Spleen (tissue), 11 donors: ENCODE data around the gene RAN. TPM values are rescaled to one million over a fixed set of nuclear protein-coding genes. Genes with fewer than 3 reads are reported as not detected.

Experiments used
- DNase-seq: peaks from one replicate; pipeline ENCODE4 v3.0.0-alpha.2; 2020
- H3K27ac ChIP-seq, 8 donors: fragments of 200-600 bp; sonication (generic) in 7 of 8; 1 replicate in 4 of 8; 2 replicates in 4 of 8; pipeline versions ENCODE4 v1.5.0 to v1.8.0; 2016 to 2021; ENCODE audit warnings: inconsistent platforms in 4 of 8, mild to moderate bottlenecking in 4 of 8, moderate library complexity in 1 of 8
- H3K27me3 ChIP-seq, 7 donors: fragments of 200-600 bp; sonication (generic) in 6 of 7; replicated peaks in 1 of 7; 1 replicate in 4 of 7; 2 replicates in 3 of 7; pipeline versions ENCODE4 v1.5.0 to v1.8.0; 2016 to 2021; ENCODE audit warnings: inconsistent platforms in 3 of 7, mild to moderate bottlenecking in 1 of 7
- H3K36me3 ChIP-seq, 6 donors: fragments of 200-600 bp; sonication (generic) in 5 of 6; 1 replicate in 4 of 6; 2 replicates in 2 of 6; pipeline versions ENCODE4 v1.5.0 to v1.8.0; 2016 to 2021; ENCODE audit warnings: inconsistent platforms in 2 of 6
- H3K4me1 ChIP-seq, 6 donors: fragments of 200-600 bp; sonication (generic) in 5 of 6; 1 replicate in 3 of 6; 2 replicates in 3 of 6; pipeline versions ENCODE4 v1.5.0 to v1.8.0; 2016 to 2021; ENCODE audit warnings: inconsistent platforms in 3 of 6
- H3K4me3 ChIP-seq, 8 donors: fragments of 200-600 bp; sonication (generic) in 7 of 8; 1 replicate in 4 of 8; 2 replicates in 4 of 8; pipeline versions ENCODE4 v1.5.0 to v1.8.0; 2016 to 2021; ENCODE audit warnings: inconsistent platforms in 4 of 8, mild to moderate bottlenecking in 4 of 8, moderate library complexity in 2 of 8
- H3K9me3 ChIP-seq, 8 donors: fragments of 200-600 bp; sonication (generic) in 7 of 8; 1 replicate in 4 of 8; 2 replicates in 4 of 8; pipeline versions ENCODE4 v1.5.0 to v1.8.0; 2016 to 2021; ENCODE audit warnings: inconsistent platforms in 4 of 8
- CTCF ChIP-seq, 11 experiments: fragments of 200-600 bp in 7 of 11; fragments of 450-650 bp in 4 of 11; sonication (generic) in 4 of 11; IDR thresholded peaks in 8 of 11; conservative IDR thresholded peaks in 3 of 11; 1 replicate in 7 of 11; 2 replicates in 4 of 11; pipeline versions ENCODE4 v1.4.0 to v1.8.0; 2016 to 2021; ENCODE audit warnings: antibody characterized with exemption in 11 of 11, inconsistent platforms in 4 of 11, mild to moderate bottlenecking in 1 of 11
- POLR2A ChIP-seq, 3 donors: fragments of 450-650 bp; IDR thresholded peaks; one replicate each; pipeline ENCODE4 v1.5.1; 2017; ENCODE audit warnings: antibody characterized with exemption in 3 of 3, mild to moderate bottlenecking in 1 of 3
- POLR2AphosphoS5 ChIP-seq, 3 donors: sonication (generic); formaldehyde crosslinking; IDR thresholded peaks; one replicate each; pipeline ENCODE4 v1.5.1; 2017; ENCODE audit warnings: antibody characterized with exemption in 3 of 3
- WGBS, 5 donors: extraction: QIAGEN DNeasy Blood & Tissue Kit in 3 of 5; methylation state at CpG; one replicate each; pipeline versions ENCODE4 v1.1.5 to v1.1.7; 2013 to 2018; 5-methylcytosine and 5-hydroxymethylcytosine counted together
- intact Hi-C: fragments of 100-400 bp; cut with DNase I; formaldehyde crosslinking; loops from one replicate; pipeline ENCODE4 v1.15.0; 2023; ENCODE audit warnings: low total_unique reads
- polyA plus RNA-seq, 3 donors: library from polyadenylated mRNA; stranded (reverse); fragments of 200-250 nt; gene quantifications; one replicate each; pipeline ENCODE4 v1.2.1, GENCODE V29; 2013
- total RNA-seq, 7 donors: library from RNA; depleted of rRNA in 3 of 7; stranded (reverse); fragments of >200 nt in 3 of 7; fragmentation: NEBNext Ultra II Directional in 4 of 7; extraction: Animal tissue kit (Norgen Biotek cat#: 25700) in 4 of 7; gene quantifications; one replicate each; pipeline versions ENCODE4 v1.1.0 to v1.2.1, GENCODE V29; 2016 to 2021
- donor health status: healthy with polysubstance abuse.
- donor health status: DM: no; HTN: no; CAD: no; lungs with moderate emphysema.
- donor health status: DM: no; HTN: no; CAD: no.
- donor health status: Bipolar disorder and iron deficiency.
- donor health status: healthy.
- donor health status: DM: no; HTN: no; CAD: no.
- donor health status: DM: yes; HTN: yes; CAD: no.

The RAN gene
- total and polyA plus RNA-seq, 10 donors: 128 to 423 (median 293) TPM

GRCh38 chr12:130870442-130871285 lies 1.2 kb upstream of the RAN start:
- H3K27ac ChIP-seq: peak overlapping the region; percentile 44 to 95 (median 88)
- no peak for TF ChIP-seq POLR2AphosphoS5 (IDR thresholded peaks at IDR 0.05)
- TF ChIP-seq CTCF (IDR thresholded peaks at IDR 0.05 in 8 of 11, conservative IDR thresholded peaks at IDR 0.05 in 3 of 11): peak in 8 of 11 experiments; percentile 37 to 70 (median 55)
- TF ChIP-seq POLR2A (IDR thresholded peaks at IDR 0.05): no peak
- peak overlapping the region; percentile 37 to 95 (median 76) for H3K4me3 ChIP-seq
- H3K36me3 ChIP-seq: peaks cover 3 to 29% (median 25%) of the 10 kb centered on the region in 6 donors
- no peaks in the 10 kb centered on the region for H3K9me3 ChIP-seq
- 44 to 71% (median 57%) methylated on average over 27 to 31 of the region's 31 CpGs for WGBS, 5 donors
- intact Hi-C loops: no loop called here
- H3K27me3 ChIP-seq: no peaks in the 10 kb centered on the region
- DNase-seq: peak; percentile 88
- peaks cover 18 to 55% (median 39%) of the 10 kb centered on the region in 6 donors for H3K4me1 ChIP-seq

- Histone ChIP-seq H3K4me1 (peaks cover 18 to 65% (median 39%) of the 10 kb centered on the region in 6 donors), H3K9me3 (no peaks in the 10 kb centered on the region), H3K27me3 (no peaks in the 10 kb centered on the region), H3K4me3 (peak overlapping the region; percentile 43 to 95 (median 87)), H3K27ac (peak overlapping the region; percentile 65 to 95 (median 90)), H3K36me3 (peaks cover 3 to 47% (median 42%) of the 10 kb centered on the region in 6 donors)
- intact Hi-C loops: no loop called here
- 1 to 2% (median 1%) methylated on average over 40 to 78 of the region's 79 CpGs for WGBS, 5 donors
- DNase-seq: peak; percentile 92
- TF ChIP-seq CTCF (IDR thresholded peaks at IDR 0.05 in 8 of 11, conservative IDR thresholded peaks at IDR 0.05 in 3 of 11) (no peak), POLR2AphosphoS5 (IDR thresholded peaks at IDR 0.05) (no peak), POLR2A (IDR thresholded peaks at IDR 0.05) (no peak)
These were observed 572 bp downstream of the RAN start for GRCh38 chr12:130872179-130873096.

- H3K9me3 ChIP-seq: no peaks in the 10 kb centered on the region
- TF ChIP-seq CTCF (IDR thresholded peaks at IDR 0.05 in 8 of 11, conservative IDR thresholded peaks at IDR 0.05 in 3 of 11): no peak
- TF ChIP-seq POLR2AphosphoS5 (IDR thresholded peaks at IDR 0.05): no peak
- H3K27me3 ChIP-seq: no peaks in the 10 kb centered on the region
- intact Hi-C loops: no loop called here
- H3K27ac ChIP-seq: peak overlapping the region in 6 of 8 donors; percentile 87 to 95 (median 92)
- H3K4me1 ChIP-seq: peaks cover 18 to 60% (median 37%) of the 10 kb centered on the region in 6 donors
- no peak for DNase-seq
- H3K4me3 ChIP-seq: peak overlapping the region in 7 of 8 donors; percentile 69 to 95 (median 90)
- WGBS, 5 donors: 38 to 57% (median 45%) methylated on average over 4 of the region's 4 CpGs
- peaks cover 3 to 53% (median 46%) of the 10 kb centered on the region in 6 donors for H3K36me3 ChIP-seq
These were observed 1.4 kb downstream of the RAN start for GRCh38 chr12:130873106-130873795.
